AG09319 (cell line): Measurements from ENCODE around the gene ATP2C2.

Experiments used
- DNase-seq: peaks from one replicate; pipeline ENCODE4 v3.0.0-alpha.2; 2010; ENCODE audit warnings: low read depth; ENCODE audit errors: extremely low read depth
- TF ChIP-seq, protein P1 (sequence below): IDR thresholded peaks from 2 replicates; pipeline ENCODE4 v1.5.1; 2011; ENCODE audit warnings: low read depth, mild to moderate bottlenecking, inconsistent platforms, low read length, moderate library complexity

The ATP2C2 gene

DNA sequence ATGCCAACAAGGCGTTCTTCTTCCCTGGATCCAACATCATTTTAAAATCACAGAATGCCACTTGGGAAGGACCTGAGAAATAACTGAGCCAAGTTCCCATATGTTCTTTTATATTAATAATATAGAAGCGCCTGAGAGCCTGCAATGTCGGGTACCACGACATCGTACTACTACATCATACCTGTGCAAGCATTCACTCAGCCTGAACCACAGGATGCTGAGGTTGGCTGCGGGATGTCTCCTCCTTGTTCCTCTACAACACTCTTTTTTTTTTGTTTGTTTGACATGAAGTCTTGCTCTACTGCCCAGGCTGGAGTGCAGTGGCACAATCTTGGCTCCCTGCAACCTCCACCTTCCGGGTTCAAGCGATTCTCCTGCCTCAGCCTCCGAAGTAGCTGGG, 2.1 kb upstream of the ATP2C2 start:
- no peak for DNase-seq
- TF ChIP-seq, protein P1, sequence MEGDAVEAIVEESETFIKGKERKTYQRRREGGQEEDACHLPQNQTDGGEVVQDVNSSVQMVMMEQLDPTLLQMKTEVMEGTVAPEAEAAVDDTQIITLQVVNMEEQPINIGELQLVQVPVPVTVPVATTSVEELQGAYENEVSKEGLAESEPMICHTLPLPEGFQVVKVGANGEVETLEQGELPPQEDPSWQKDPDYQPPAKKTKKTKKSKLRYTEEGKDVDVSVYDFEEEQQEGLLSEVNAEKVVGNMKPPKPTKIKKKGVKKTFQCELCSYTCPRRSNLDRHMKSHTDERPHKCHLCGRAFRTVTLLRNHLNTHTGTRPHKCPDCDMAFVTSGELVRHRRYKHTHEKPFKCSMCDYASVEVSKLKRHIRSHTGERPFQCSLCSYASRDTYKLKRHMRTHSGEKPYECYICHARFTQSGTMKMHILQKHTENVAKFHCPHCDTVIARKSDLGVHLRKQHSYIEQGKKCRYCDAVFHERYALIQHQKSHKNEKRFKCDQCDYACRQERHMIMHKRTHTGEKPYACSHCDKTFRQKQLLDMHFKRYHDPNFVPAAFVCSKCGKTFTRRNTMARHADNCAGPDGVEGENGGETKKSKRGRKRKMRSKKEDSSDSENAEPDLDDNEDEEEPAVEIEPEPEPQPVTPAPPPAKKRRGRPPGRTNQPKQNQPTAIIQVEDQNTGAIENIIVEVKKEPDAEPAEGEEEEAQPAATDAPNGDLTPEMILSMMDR: no peak

DNA sequence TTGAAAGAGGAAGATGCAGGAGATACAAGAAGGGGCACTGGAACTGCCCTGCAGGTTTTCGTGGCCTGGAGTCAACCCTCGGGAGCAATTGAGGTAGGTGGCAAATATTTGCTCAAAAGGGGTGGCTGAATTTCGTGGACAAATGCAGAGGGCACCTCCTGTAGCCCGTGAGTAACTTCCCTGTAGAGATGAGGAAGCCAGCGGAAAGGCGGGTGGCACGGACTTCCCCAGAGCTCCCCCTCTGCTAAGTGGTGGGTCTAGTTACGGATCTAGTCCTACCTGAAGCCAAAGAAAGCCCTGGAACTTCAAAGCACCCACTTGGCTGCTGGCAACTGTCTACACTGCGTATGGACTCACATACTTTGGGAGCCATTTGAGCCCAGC, 1.0 kb upstream of the ATP2C2 start:
- TF ChIP-seq, protein P1: no peak
- no peak for DNase-seq

DNA sequence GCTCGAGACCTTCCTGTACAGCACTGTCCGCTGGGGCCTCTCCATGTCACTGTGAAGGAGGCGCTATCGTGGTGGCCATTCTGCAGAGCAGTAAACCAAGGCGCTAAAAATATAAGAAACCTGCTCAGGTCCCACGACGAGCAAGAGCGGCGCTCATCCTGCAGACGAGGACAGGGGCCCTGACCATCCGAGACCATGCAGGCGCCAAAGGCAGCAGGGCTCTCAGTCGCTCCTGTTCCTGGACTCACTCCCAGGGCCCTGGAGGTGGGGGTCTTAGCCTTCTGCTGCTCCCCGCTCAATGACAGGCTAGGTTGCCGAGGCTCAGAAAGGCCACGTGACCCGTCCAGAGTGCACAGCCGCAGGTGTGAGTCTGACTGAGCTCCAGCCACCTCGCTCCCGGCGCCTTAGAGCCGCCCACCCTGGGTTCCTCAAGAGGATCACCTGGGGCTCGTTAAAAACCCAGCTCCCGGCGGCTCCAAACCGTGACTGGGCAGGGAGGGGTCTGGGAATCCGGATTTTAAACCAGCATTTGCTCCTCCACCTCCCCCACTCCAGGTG, 509 bp upstream of the ATP2C2 start:
- TF ChIP-seq, protein P1: no peak
- DNase-seq: no peak

DNA sequence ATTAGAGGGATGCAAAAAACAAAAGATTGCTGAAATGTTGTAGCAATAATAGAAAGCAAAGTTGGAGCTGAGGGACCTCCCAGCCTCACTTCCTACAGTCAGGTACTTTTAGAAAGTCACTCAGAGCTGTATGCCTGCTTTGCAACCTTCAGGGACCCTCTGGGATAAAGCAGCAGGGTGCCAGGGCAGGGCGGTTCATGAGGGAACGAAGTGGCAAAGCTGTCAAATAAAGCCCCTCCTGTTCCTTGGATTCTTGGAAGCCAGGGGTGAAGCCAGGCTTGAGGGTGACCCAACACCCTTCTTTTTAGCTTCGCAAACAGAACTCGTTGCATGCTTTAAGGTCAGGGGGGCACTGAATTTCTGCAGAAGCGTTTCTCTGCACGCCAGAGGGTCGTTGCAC, 767 bp downstream of the ATP2C2 start:
- DNase-seq: no peak

DNA sequence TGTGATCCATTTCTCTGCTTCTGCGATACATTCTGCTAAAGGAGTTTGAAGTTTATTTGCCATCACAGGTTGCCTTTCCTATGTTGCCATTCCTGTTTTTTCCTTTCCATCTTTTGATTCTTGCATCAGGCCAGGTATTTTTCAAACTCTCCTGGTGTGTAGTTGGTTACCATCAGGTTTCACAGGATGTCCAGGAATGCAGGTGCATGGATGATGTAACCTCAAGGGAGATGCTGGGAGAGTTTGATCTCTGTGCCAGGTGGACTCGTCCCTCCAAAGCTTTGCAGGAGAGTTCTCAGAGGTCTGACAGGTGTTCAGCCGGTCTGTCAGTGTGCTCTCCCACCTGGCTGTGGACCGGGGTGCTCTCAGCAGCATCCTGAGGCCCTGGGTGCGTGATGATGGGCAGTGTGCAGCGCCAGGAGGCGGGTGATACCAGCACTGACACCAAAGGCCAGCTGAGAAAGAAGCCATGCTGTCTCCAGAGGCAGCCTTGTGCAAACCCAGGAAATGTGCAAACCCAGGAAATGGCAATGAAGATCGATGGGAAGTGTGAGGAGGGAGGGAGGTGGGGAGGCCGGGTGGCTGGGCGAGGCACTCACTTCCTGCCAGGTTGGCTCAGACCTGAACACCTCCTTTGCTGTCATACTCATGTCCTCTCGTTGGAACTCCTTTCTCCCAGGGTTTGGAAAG, 1.7 kb downstream of the ATP2C2 start:
- TF ChIP-seq, protein P1: no peak
- DNase-seq: no peak

More for the DNA sequence above, 767 bp downstream of the ATP2C2 start:
- TF ChIP-seq, protein P1: no peak

DNA sequence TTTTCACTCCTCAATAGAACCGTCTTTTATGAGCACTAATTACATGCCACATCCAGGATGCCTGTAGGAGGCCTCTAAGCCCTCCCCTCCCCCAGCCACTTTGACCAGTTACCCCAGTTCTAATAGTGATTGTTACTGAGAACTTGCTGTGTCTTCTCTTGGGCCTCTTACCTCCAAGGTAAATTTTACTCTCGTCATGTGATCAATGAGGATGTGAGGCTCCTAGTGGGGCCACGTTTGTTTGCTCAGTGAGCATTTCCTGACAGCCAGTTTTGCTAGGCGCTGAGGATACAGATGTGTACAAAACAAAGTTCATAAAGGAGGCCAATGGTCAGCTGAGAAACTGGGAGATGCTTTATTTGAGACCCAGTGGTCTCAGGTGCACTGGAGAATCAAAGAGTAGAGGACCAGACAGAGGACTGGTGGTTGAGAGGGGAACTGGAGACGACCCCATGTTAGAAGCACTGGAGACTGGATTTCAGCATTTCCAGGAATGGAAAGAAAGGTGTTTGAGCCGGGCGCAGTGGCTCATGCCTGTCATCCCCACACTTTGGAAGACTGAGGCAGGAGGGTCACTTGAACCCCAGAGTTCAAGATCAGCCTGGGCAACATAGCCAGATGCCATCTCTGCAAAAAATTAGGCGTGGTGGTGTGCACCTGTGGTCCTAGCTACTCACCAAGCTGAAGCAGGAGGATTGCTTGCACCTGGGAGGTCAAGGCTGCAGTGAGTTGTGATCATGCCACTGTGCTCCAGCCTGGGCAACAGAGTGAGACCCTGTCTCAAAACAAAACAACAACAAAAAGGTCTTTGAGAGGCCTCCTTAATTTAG, 2.6 kb downstream of the ATP2C2 start:
- TF ChIP-seq, protein P1: no peak
- DNase-seq: no peak

DNA sequence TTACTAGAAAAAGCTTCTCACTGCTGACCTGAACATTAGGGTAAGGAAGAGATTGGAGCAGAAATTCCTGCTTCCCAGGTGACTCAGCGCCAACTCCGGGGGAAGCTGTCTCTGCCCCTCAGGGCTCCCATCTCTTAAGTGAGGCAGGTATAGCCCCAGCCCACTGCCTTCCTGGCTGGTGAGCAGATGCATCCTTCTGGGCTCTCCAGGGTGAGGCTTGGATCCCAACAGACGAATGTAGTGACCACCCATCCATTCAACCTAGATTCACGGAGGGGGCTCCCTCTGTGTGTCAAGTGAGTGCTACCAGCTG, 3.2 kb downstream of the ATP2C2 start:
- DNase-seq: no peak
- TF ChIP-seq, protein P1: no peak
